WTC11 (cell line): ENCODE results near the gene FKBP4. TPM values are rescaled to one million over a fixed set of nuclear protein-coding genes. Genes with fewer than 3 reads are reported as not detected.

Source experiments
- ATAC-seq: fragments of 200-7000 bp; cut with Tn5 transposase; 2 replicates; pipeline ENCODE4 v1.10.0; 2021; ENCODE audit warnings: mild to moderate bottlenecking, moderate library complexity
- CTCF ChIA-PET: fragments of 300-600 bp; sonication (Branson Sonifier 250); formaldehyde crosslinking; loops from one replicate; lab custom pipeline; 2021; ENCODE audit warnings: antibody characterized with exemption; lab: Charles Lee
- POLR2A ChIA-PET: fragments of 350-600 bp; sonication (Branson Sonifier 250); formaldehyde crosslinking; loops from one replicate; lab custom pipeline; 2021; ENCODE audit warnings: antibody characterized with exemption; lab: Charles Lee
- DNase-seq: peaks from one replicate; pipeline ENCODE4 v3.0.0; 2021; ENCODE audit warnings: low spot score
- H3K27ac Mint-ChIP-seq: 2 replicates; pipeline ENCODE4 v1.8.0; 2021; ENCODE audit warnings: mixed read lengths
- H3K27me3 Mint-ChIP-seq: 2 replicates; pipeline ENCODE4 v1.8.0; 2021; ENCODE audit warnings: low read depth, mild to moderate bottlenecking, moderate library complexity, mixed read lengths
- H3K36me3 Mint-ChIP-seq: 2 replicates; pipeline ENCODE4 v1.8.0; 2021; ENCODE audit warnings: mixed read lengths
- H3K4me1 Mint-ChIP-seq: 2 replicates; pipeline ENCODE4 v1.8.0; 2022; ENCODE audit warnings: mixed read lengths
- H3K4me3 Mint-ChIP-seq: 2 replicates; pipeline ENCODE4 v1.8.0; 2021; ENCODE audit warnings: mild to moderate bottlenecking, moderate library complexity, mixed read lengths
- H3K9me3 Mint-ChIP-seq: 2 replicates; pipeline ENCODE4 v1.8.0; 2021; ENCODE audit warnings: mixed read lengths
- ATF1 ChIP-seq: sonication (generic); formaldehyde crosslinking; IDR thresholded peaks from 2 replicates; pipeline ENCODE4 v1.8.1; 2023; ENCODE audit warnings: mild to moderate bottlenecking, moderate library complexity, missing genetic modification reagents
- ATF3 ChIP-seq: sonication (generic); formaldehyde crosslinking; conservative IDR thresholded peaks from 2 replicates; pipeline ENCODE4 v1.8.1; 2022; ENCODE audit warnings: mild to moderate bottlenecking, missing genetic modification reagents
- E2F5 ChIP-seq: sonication (generic); formaldehyde crosslinking; IDR thresholded peaks from 2 replicates; pipeline ENCODE4 v1.8.1; 2022; ENCODE audit warnings: mild to moderate bottlenecking, moderate library complexity, missing genetic modification reagents
- ESRRA ChIP-seq: sonication (generic); formaldehyde crosslinking; IDR thresholded peaks from 2 replicates; pipeline ENCODE4 v1.8.1; 2022; ENCODE audit warnings: mild to moderate bottlenecking, missing genetic modification reagents, borderline replicate concordance
- FOXP1 ChIP-seq: sonication (generic); formaldehyde crosslinking; IDR thresholded peaks from 2 replicates; pipeline ENCODE4 v1.8.0; 2022; ENCODE audit warnings: missing genetic modification reagents, mild to moderate bottlenecking, moderate library complexity, borderline replicate concordance
- JUN ChIP-seq: sonication (generic); formaldehyde crosslinking; IDR thresholded peaks from 2 replicates; pipeline ENCODE4 v1.8.0; 2023; ENCODE audit warnings: mild to moderate bottlenecking, missing genetic modification reagents
- NFATC4 ChIP-seq: fragments of 250-450 bp; sonication (Bioruptor Pico); IDR thresholded peaks from 2 replicates; pipeline ENCODE4 v1.9.0; 2021; ENCODE audit warnings: mild to moderate bottlenecking
- NFYB ChIP-seq: sonication (generic); formaldehyde crosslinking; conservative IDR thresholded peaks from 2 replicates; pipeline ENCODE4 v1.8.0; 2022; ENCODE audit warnings: low read depth, missing genetic modification reagents
- OVOL2 ChIP-seq: fragments of 250-450 bp; sonication (Bioruptor Pico); IDR thresholded peaks from 2 replicates; pipeline ENCODE4 v1.9.0; 2021; ENCODE audit warnings: mild to moderate bottlenecking, borderline replicate concordance
- SMAD3 ChIP-seq: sonication (generic); formaldehyde crosslinking; IDR thresholded peaks from 2 replicates; pipeline ENCODE4 v1.8.0; 2022; ENCODE audit warnings: missing genetic modification reagents, mild to moderate bottlenecking, borderline replicate concordance
- SMAD4 ChIP-seq: sonication (generic); formaldehyde crosslinking; IDR thresholded peaks from 2 replicates; pipeline ENCODE4 v1.8.0; 2022; ENCODE audit warnings: mild to moderate bottlenecking, missing genetic modification reagents
- TCF7 ChIP-seq: sonication (generic); formaldehyde crosslinking; IDR thresholded peaks from 2 replicates; pipeline ENCODE4 v1.8.0; 2022; ENCODE audit warnings: mild to moderate bottlenecking, low read depth, missing genetic modification reagents, moderate library complexity
- TEAD4 ChIP-seq: sonication (generic); formaldehyde crosslinking; IDR thresholded peaks from 2 replicates; pipeline ENCODE4 v1.8.0; 2022; ENCODE audit warnings: mild to moderate bottlenecking, missing genetic modification reagents
- ZBTB43 ChIP-seq: sonication (generic); formaldehyde crosslinking; IDR thresholded peaks from 2 replicates; pipeline ENCODE4 v1.8.1; 2023; ENCODE audit warnings: mild to moderate bottlenecking, missing genetic modification reagents
- ZNF263 ChIP-seq: sonication (generic); formaldehyde crosslinking; IDR thresholded peaks from 2 replicates; pipeline ENCODE4 v1.8.1; 2022; ENCODE audit warnings: low read depth, mild to moderate bottlenecking, moderate library complexity, missing genetic modification reagents
- ZNF281 ChIP-seq: sonication (generic); formaldehyde crosslinking; IDR thresholded peaks from 2 replicates; pipeline ENCODE4 v1.8.0; 2023; ENCODE audit warnings: mild to moderate bottlenecking, missing genetic modification reagents
- ZNF396 ChIP-seq: fragments of 250-450 bp; sonication (Bioruptor Pico); IDR thresholded peaks from 2 replicates; pipeline ENCODE4 v1.8.0; 2021; ENCODE audit warnings: mild to moderate bottlenecking, moderate library complexity, borderline replicate concordance
- total RNA-seq: library from RNA; stranded (reverse); gene quantifications from 3 replicates; pipeline ENCODE4 v1.2.3, GENCODE V29; 2021
- TF ChIP-seq, protein P1 (sequence below): fragments of 250-450 bp; sonication (Bioruptor Pico); IDR thresholded peaks from 2 replicates; pipeline ENCODE4 v2.1.2; 2022; ENCODE audit warnings: mild to moderate bottlenecking, moderate library complexity
- TF ChIP-seq, protein P2 (sequence below): sonication (generic); formaldehyde crosslinking; IDR thresholded peaks from 2 replicates; pipeline ENCODE4 v1.8.0; 2022; ENCODE audit warnings: mild to moderate bottlenecking, missing genetic modification reagents

FKBP4 gene
- total RNA-seq, 1 experiment from 2014 or later = 257 TPM

DNA sequence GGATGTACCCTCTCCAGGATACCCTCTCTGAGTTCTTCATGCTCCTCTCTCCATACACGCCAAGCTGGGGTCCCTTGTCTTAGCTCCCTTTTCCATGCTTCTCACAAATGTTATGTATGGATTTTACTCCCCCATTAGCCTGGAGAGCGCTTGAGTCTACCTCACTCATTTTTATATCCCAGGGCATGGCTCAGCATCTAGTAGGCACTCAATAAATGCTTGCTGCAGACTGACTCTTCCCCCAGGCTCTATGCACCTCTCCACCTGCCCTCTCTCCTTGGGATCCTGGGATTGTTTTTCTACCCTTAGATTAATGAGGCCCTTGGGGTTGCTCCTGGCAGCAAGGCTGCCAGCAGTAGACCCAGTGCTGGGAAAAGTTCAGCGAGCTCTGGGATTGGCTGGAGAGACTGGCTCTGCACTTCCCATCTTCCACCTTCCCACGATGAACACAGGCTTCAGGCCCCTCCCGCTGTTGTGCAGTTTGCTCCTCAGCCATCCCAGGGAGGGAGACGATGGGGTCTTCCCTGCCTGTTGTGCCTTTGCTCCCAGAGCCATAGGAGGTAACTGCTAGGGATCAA lies 37.9 kb downstream of the FKBP4 start:
- no peak for DNase-seq
- Mint-ChIP-seq H3K27ac (no peak overlapping the region), H3K4me3 (no peak overlapping the region), H3K9me3 (no peaks in the 10 kb centered on the region), H3K36me3 (peaks cover 18% of the 10 kb centered on the region), H3K27me3 (no peaks in the 10 kb centered on the region; the same call in none of the 2 replicates), H3K4me1 (peaks cover 16% of the 10 kb centered on the region)
- no peak for ATAC-seq
- ChIA-PET POLR2A (no interaction called here), CTCF (interaction anchor here (0.5 to 4.0 kb wide), 4 partner anchors 13 to 326 kb away, joined by 3 to 45 read pairs (median 4); no protein-coding TSS in a partner anchor)
- TF ChIP-seq ZNF396 (CRISPR knock-in tag) = no peak
- TF ChIP-seq ZNF263 (CRISPR knock-in tag) = no peak
- no peak for TF ChIP-seq E2F5 (CRISPR knock-in tag)
- TF ChIP-seq ZBTB43 = no peak
- TF ChIP-seq ESRRA (CRISPR knock-in tag) = no peak
- TF ChIP-seq FOXP1 = no peak
- TF ChIP-seq NFYB = no peak
- no peak for TF ChIP-seq SMAD4
- TF ChIP-seq, protein P1, sequence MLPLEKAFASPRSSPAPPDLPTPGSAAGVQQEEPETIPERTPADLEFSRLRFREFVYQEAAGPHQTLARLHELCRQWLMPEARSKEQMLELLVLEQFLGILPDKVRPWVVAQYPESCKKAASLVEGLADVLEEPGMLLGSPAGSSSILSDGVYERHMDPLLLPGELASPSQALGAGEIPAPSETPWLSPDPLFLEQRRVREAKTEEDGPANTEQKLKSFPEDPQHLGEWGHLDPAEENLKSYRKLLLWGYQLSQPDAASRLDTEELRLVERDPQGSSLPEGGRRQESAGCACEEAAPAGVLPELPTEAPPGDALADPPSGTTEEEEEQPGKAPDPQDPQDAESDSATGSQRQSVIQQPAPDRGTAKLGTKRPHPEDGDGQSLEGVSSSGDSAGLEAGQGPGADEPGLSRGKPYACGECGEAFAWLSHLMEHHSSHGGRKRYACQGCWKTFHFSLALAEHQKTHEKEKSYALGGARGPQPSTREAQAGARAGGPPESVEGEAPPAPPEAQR (CRISPR knock-in tag) = no peak
- no peak for TF ChIP-seq ZNF281
- TF ChIP-seq NFATC4 (CRISPR knock-in tag) = no peak
- TF ChIP-seq ATF3 (CRISPR knock-in tag) = no peak
- TF ChIP-seq, protein P2, sequence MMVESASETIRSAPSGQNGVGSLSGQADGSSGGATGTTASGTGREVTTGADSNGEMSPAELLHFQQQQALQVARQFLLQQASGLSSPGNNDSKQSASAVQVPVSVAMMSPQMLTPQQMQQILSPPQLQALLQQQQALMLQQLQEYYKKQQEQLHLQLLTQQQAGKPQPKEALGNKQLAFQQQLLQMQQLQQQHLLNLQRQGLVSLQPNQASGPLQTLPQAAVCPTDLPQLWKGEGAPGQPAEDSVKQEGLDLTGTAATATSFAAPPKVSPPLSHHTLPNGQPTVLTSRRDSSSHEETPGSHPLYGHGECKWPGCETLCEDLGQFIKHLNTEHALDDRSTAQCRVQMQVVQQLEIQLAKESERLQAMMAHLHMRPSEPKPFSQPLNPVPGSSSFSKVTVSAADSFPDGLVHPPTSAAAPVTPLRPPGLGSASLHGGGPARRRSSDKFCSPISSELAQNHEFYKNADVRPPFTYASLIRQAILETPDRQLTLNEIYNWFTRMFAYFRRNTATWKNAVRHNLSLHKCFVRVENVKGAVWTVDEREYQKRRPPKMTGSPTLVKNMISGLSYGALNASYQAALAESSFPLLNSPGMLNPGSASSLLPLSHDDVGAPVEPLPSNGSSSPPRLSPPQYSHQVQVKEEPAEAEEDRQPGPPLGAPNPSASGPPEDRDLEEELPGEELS (CRISPR knock-in tag) = no peak
- no peak for TF ChIP-seq TCF7 (CRISPR knock-in tag)
- no peak for TF ChIP-seq ATF1 (CRISPR knock-in tag)
- no peak for TF ChIP-seq OVOL2
- no peak for TF ChIP-seq JUN (CRISPR knock-in tag)
- no peak for TF ChIP-seq SMAD3
- TF ChIP-seq TEAD4 = no peak
